ENCODE measurements around the gene FAM221B. TPM values are rescaled to one million over a fixed set of nuclear protein-coding genes. Genes with fewer than 3 reads are reported as not detected.

FAM221B gene
- total and polyA plus RNA-seq, 9 of the 15 experiments (the other 6 are each of a cell fraction or from before 2014, with no cell fraction given): 0.01 TPM; not detected in 8

DNA sequence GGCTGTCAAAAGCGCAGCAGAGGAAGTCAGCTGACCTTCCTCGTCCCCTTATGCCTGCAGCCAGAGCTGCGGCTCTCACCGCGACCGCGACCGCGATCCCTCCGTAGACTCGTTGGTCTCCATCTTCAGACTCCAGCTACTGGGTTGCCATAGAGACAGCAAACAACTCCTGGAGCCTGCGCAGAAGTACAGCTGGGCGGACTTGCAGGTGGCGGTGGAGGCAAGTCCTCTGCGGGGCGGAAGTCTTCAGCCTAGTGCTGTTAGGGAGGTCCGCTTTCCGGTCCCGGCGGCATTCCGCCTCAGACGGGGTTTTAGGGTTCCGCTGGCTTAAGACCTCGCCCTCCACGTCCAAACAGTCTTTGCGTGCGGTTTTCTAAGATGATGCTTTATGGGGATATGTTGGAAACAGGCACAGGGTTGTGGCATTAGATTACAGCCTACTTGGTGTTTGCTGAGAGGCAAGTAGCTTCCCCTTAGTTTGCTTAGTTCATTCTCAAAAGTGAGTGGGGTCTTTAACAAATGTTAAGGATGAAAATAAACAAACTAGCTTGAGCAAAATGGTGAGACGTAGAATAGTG is 16.4 kb downstream of the FAM221B start, which contains the start of gene SPAG8:
Gene SPAG8, minus strand, starts transcription at position 238 of the 578 bp plus-strand sequence. Its CDS starts 115 bp downstream, at position 123.
- no TSS peak for BruUV-seq (replicated peaks)
- Histone ChIP-seq H2AFZ (ENCODE audit: low read depth, low read length) (peak within 1 kb of the TSS; percentile 93), H3K36me3 (ENCODE audit: control insufficient read depth, insufficient read depth, low read length) (peaks cover 23% of the 10 kb centered on the region; the same call in 1 of the 3 replicates), H3K4me1 (replicated peaks in 1 of 2; ENCODE audit: control insufficient read depth in 2 of 2, insufficient read depth in 2 of 2, low read length in 2 of 2) (peaks cover 17 to 31% of the 10 kb centered on the region in 2 experiments), H3K9ac (ENCODE audit: insufficient read depth in 1 of 2, low read depth in 2 of 2, low read length in 2 of 2) (peak within 1 kb of the TSS; percentile 26 to 92), H3K79me2 (ENCODE audit: control insufficient read depth, insufficient read depth, low read length) (peaks cover 12% of the 10 kb centered on the region; the same call in 2 of the 3 replicates), H3K9me3 (replicated peaks; ENCODE audit: control insufficient read depth, insufficient read depth, low read depth, low read length) (no peaks in the 10 kb centered on the region; the same call in 1 of the 2 replicates), H4K20me1 (replicated peaks; ENCODE audit: control insufficient read depth, insufficient read depth, low read length) (no peaks in the 10 kb centered on the region), H3K4me3 (peak within 1 kb of the TSS; percentile 31), H3K9me1 (ENCODE audit: control insufficient read depth, insufficient read depth, low read length) (peaks cover 4% of the 10 kb centered on the region), H3K27me3 (ENCODE audit: control insufficient read depth in 2 of 2, insufficient read depth in 2 of 2, low read length in 2 of 2) (no peaks in the 10 kb centered on the region), H3K27ac (ENCODE audit: extremely low read depth, low read depth, low read length) (peak within 1 kb of the TSS; percentile 94), H3K4me2 (ENCODE audit: insufficient read depth, low read length) (peak within 1 kb of the TSS; percentile 82)
- intact Hi-C loops (cut with micrococcal nuclease) (loop anchor here (10.0 kb wide), 2 partner anchors 77 to 147 kb away; partner anchors contain the start of genes ARHGEF39, CREB3 and TLN1), in situ Hi-C loops (cut with MboI) (no loop called here)
- DNase-seq (ENCODE audit: extremely low read depth in 1 of 4, low spot score in 3 of 4): peak; percentile 76 to 89 (median 78)
- CTCF ChIA-PET (ENCODE audit: low intra/inter-chr PET ratio): no interaction called here
- POLR2A ChIA-PET: interaction anchor here (1.1 to 1.5 kb wide), 2 partner anchors 10 to 126 kb away, joined by 4 to 5 read pairs; no protein-coding TSS in a partner anchor
- peak; percentile 89 for FAIRE-seq
- WGBS (ENCODE audit: insufficient coverage, low coverage, missing lambda C conversion rate): 10% methylated on average over 28 of the region's 28 CpGs
- ATAC-seq: peak; percentile 75
- TF ChIP-seq, protein P1, sequence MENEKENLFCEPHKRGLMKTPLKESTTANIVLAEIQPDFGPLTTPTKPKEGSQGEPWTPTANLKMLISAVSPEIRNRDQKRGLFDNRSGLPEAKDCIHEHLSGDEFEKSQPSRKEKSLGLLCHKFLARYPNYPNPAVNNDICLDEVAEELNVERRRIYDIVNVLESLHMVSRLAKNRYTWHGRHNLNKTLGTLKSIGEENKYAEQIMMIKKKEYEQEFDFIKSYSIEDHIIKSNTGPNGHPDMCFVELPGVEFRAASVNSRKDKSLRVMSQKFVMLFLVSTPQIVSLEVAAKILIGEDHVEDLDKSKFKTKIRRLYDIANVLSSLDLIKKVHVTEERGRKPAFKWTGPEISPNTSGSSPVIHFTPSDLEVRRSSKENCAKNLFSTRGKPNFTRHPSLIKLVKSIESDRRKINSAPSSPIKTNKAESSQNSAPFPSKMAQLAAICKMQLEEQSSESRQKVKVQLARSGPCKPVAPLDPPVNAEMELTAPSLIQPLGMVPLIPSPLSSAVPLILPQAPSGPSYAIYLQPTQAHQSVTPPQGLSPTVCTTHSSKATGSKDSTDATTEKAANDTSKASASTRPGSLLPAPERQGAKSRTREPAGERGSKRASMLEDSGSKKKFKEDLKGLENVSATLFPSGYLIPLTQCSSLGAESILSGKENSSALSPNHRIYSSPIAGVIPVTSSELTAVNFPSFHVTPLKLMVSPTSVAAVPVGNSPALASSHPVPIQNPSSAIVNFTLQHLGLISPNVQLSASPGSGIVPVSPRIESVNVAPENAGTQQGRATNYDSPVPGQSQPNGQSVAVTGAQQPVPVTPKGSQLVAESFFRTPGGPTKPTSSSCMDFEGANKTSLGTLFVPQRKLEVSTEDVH (IDR thresholded peaks at IDR 0.05; ENCODE audit: low read depth, partially characterized antibody): peak; percentile 84
- peak; percentile 41 for TF ChIP-seq RBFOX2 (IDR thresholded peaks at IDR 0.05; ENCODE audit: low read depth, low read length)
- peak; percentile 34; the same call in 1 of the 2 replicates for TF ChIP-seq JUN (IDR thresholded peaks at IDR 0.05; ENCODE audit: borderline replicate concordance, low read depth, low read length)
- TF ChIP-seq JUN (CRISPR knock-in tag; IDR thresholded peaks at IDR 0.05; ENCODE audit: borderline replicate concordance): no peak
- 0 out of 2 replicates have a peak, but pooled peaks have one; percentile 15 for TF ChIP-seq ATF7 (IDR thresholded peaks at IDR 0.05)
- TF ChIP-seq, protein P2, sequence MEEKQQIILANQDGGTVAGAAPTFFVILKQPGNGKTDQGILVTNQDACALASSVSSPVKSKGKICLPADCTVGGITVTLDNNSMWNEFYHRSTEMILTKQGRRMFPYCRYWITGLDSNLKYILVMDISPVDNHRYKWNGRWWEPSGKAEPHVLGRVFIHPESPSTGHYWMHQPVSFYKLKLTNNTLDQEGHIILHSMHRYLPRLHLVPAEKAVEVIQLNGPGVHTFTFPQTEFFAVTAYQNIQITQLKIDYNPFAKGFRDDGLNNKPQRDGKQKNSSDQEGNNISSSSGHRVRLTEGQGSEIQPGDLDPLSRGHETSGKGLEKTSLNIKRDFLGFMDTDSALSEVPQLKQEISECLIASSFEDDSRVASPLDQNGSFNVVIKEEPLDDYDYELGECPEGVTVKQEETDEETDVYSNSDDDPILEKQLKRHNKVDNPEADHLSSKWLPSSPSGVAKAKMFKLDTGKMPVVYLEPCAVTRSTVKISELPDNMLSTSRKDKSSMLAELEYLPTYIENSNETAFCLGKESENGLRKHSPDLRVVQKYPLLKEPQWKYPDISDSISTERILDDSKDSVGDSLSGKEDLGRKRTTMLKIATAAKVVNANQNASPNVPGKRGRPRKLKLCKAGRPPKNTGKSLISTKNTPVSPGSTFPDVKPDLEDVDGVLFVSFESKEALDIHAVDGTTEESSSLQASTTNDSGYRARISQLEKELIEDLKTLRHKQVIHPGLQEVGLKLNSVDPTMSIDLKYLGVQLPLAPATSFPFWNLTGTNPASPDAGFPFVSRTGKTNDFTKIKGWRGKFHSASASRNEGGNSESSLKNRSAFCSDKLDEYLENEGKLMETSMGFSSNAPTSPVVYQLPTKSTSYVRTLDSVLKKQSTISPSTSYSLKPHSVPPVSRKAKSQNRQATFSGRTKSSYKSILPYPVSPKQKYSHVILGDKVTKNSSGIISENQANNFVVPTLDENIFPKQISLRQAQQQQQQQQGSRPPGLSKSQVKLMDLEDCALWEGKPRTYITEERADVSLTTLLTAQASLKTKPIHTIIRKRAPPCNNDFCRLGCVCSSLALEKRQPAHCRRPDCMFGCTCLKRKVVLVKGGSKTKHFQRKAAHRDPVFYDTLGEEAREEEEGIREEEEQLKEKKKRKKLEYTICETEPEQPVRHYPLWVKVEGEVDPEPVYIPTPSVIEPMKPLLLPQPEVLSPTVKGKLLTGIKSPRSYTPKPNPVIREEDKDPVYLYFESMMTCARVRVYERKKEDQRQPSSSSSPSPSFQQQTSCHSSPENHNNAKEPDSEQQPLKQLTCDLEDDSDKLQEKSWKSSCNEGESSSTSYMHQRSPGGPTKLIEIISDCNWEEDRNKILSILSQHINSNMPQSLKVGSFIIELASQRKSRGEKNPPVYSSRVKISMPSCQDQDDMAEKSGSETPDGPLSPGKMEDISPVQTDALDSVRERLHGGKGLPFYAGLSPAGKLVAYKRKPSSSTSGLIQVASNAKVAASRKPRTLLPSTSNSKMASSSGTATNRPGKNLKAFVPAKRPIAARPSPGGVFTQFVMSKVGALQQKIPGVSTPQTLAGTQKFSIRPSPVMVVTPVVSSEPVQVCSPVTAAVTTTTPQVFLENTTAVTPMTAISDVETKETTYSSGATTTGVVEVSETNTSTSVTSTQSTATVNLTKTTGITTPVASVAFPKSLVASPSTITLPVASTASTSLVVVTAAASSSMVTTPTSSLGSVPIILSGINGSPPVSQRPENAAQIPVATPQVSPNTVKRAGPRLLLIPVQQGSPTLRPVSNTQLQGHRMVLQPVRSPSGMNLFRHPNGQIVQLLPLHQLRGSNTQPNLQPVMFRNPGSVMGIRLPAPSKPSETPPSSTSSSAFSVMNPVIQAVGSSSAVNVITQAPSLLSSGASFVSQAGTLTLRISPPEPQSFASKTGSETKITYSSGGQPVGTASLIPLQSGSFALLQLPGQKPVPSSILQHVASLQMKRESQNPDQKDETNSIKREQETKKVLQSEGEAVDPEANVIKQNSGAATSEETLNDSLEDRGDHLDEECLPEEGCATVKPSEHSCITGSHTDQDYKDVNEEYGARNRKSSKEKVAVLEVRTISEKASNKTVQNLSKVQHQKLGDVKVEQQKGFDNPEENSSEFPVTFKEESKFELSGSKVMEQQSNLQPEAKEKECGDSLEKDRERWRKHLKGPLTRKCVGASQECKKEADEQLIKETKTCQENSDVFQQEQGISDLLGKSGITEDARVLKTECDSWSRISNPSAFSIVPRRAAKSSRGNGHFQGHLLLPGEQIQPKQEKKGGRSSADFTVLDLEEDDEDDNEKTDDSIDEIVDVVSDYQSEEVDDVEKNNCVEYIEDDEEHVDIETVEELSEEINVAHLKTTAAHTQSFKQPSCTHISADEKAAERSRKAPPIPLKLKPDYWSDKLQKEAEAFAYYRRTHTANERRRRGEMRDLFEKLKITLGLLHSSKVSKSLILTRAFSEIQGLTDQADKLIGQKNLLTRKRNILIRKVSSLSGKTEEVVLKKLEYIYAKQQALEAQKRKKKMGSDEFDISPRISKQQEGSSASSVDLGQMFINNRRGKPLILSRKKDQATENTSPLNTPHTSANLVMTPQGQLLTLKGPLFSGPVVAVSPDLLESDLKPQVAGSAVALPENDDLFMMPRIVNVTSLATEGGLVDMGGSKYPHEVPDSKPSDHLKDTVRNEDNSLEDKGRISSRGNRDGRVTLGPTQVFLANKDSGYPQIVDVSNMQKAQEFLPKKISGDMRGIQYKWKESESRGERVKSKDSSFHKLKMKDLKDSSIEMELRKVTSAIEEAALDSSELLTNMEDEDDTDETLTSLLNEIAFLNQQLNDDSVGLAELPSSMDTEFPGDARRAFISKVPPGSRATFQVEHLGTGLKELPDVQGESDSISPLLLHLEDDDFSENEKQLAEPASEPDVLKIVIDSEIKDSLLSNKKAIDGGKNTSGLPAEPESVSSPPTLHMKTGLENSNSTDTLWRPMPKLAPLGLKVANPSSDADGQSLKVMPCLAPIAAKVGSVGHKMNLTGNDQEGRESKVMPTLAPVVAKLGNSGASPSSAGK (IDR thresholded peaks at IDR 0.05): no peak
- TF ChIP-seq HMG20A (CRISPR knock-in tag; conservative IDR thresholded peaks at IDR 0.05): no peak

All from K562 (cell line).